ENCODE measurements around the gene NUP210L. TPM values are rescaled to one million over a fixed set of nuclear protein-coding genes. Genes with fewer than 3 reads are reported as not detected.

The NUP210L gene
- total and polyA plus RNA-seq, 9 of the 15 experiments (the other 6 are each of a cell fraction or from before 2014, with no cell fraction given), result 0.01 to 0.04 TPM; not detected in 7

- TF ChIP-seq, protein P1, sequence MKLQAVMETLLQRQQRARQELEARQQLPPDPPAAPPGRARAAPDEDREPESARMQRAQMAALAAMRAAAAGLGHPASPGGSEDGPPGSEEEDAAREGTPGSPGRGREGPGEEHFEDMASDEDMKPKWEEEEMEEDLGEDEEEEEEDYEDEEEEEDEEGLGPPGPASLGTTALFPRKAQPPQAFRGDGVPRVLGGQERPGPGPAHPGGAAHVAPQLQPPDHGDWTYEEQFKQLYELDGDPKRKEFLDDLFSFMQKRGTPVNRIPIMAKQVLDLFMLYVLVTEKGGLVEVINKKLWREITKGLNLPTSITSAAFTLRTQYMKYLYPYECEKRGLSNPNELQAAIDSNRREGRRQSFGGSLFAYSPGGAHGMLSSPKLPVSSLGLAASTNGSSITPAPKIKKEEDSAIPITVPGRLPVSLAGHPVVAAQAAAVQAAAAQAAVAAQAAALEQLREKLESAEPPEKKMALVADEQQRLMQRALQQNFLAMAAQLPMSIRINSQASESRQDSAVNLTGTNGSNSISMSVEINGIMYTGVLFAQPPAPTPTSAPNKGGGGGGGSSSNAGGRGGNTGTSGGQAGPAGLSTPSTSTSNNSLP (IDR thresholded peaks at IDR 0.05; ENCODE audit: borderline replicate concordance, low read depth, low read length), result no peak
- TF ChIP-seq ETV5 (CRISPR knock-in tag; IDR thresholded peaks at IDR 0.05; ENCODE audit: low read depth) (peak; percentile 95), BDP1 (IDR thresholded peaks at IDR 0.05; ENCODE audit: insufficient read depth, insufficient read length) (no peak), ZNF830 (CRISPR knock-in tag; IDR thresholded peaks at IDR 0.05) (no peak), SAFB2 (IDR thresholded peaks at IDR 0.05; ENCODE audit: borderline replicate concordance, low read depth, low read length, severe bottlenecking) (no peak), ZNF395 (CRISPR knock-in tag; IDR thresholded peaks at IDR 0.05) (peak; percentile 93), NCOA6 (IDR thresholded peaks at IDR 0.05) (no peak), SMAD4 (CRISPR knock-in tag; conservative IDR thresholded peaks at IDR 0.05) (peak; percentile 66; the same call in 1 of the 2 replicates), EGR1 (conservative IDR thresholded peaks at IDR 0.05) (peak; percentile 84), DDX20 (tag; IDR thresholded peaks at IDR 0.05; ENCODE audit: low read depth) (no peak), XRCC4 (IDR thresholded peaks at IDR 0.05; ENCODE audit: extremely low read depth, insufficient read depth, insufficient read length) (no peak), ARID1B (IDR thresholded peaks at IDR 0.05) (0 out of 2 replicates have a peak, but pooled peaks have one; percentile 5), USF1 (CRISPR knock-in tag; IDR thresholded peaks at IDR 0.05) (no peak), ZBED1 (IDR thresholded peaks at IDR 0.05) (peak; percentile 20; the same call in 1 of the 2 replicates), SRSF1 (IDR thresholded peaks at IDR 0.05; ENCODE audit: low read depth, low read length) (no peak), FOXP1 (CRISPR knock-in tag; IDR thresholded peaks at IDR 0.05) (peak; percentile 79), HLTF (IDR thresholded peaks at IDR 0.05) (0 out of 2 replicates have a peak, but pooled peaks have one; percentile 53)
- TF ChIP-seq, protein P2, sequence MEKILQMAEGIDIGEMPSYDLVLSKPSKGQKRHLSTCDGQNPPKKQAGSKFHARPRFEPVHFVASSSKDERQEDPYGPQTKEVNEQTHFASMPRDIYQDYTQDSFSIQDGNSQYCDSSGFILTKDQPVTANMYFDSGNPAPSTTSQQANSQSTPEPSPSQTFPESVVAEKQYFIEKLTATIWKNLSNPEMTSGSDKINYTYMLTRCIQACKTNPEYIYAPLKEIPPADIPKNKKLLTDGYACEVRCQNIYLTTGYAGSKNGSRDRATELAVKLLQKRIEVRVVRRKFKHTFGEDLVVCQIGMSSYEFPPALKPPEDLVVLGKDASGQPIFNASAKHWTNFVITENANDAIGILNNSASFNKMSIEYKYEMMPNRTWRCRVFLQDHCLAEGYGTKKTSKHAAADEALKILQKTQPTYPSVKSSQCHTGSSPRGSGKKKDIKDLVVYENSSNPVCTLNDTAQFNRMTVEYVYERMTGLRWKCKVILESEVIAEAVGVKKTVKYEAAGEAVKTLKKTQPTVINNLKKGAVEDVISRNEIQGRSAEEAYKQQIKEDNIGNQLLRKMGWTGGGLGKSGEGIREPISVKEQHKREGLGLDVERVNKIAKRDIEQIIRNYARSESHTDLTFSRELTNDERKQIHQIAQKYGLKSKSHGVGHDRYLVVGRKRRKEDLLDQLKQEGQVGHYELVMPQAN (IDR thresholded peaks at IDR 0.05; ENCODE audit: borderline replicate concordance), result peak; percentile 71; the same call in 1 of the 2 replicates
Observed at GRCh38 chr1:153958111-153958960, 196.5 kb downstream of the NUP210L start, which contains the start of gene CRTC2 (continued).

Measured in K562 (cell line).